Measurements from ENCODE around the gene SEMA5B.

- TF ChIP-seq CTCF (conservative IDR thresholded peaks at IDR 0.05) (no peak), EZH2 (IDR thresholded peaks at IDR 0.05; ENCODE audit: low read depth) (no peak)
These were observed 59.8 kb downstream of the SEMA5B start for GRCh38 chr3:122967765-122968164.

Measured in PC-9 (cell line).